ENCODE measurements around the gene CGB1.
A peak's percentile ranks its signal among the peaks of the same experiment; 100 is the strongest.

The CGB1 gene

DNA sequence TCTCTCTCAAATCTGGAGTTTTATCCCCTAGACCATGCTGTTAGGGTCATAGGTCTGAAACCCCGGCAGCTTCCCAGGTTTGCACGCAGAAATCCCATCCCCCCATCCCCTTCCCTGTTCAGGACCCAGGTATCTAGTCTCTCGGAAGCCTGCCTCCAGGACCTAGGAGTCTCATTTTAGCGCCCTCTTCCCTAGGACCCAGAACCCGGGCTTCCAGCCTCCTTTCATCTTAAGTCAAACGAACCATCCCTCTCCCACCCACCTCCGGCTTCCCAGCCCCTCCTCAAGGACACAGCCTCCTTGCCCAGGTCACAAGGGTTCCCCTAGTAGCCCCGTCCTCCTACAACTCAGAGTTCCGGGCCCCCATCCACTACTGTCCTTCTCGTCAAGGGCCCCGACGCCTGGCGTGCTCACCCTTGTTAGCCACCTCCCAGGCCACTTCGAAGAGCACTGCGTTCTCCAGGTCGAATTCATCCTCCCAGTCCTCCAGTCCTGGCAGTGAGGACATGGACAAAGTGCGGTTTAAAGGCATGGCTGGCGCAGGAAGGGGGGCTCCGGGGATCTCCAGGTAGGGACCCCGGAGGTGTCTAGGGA is 44.0 kb downstream of the CGB1 start (continued):
- TF ChIP-seq, protein P1, sequence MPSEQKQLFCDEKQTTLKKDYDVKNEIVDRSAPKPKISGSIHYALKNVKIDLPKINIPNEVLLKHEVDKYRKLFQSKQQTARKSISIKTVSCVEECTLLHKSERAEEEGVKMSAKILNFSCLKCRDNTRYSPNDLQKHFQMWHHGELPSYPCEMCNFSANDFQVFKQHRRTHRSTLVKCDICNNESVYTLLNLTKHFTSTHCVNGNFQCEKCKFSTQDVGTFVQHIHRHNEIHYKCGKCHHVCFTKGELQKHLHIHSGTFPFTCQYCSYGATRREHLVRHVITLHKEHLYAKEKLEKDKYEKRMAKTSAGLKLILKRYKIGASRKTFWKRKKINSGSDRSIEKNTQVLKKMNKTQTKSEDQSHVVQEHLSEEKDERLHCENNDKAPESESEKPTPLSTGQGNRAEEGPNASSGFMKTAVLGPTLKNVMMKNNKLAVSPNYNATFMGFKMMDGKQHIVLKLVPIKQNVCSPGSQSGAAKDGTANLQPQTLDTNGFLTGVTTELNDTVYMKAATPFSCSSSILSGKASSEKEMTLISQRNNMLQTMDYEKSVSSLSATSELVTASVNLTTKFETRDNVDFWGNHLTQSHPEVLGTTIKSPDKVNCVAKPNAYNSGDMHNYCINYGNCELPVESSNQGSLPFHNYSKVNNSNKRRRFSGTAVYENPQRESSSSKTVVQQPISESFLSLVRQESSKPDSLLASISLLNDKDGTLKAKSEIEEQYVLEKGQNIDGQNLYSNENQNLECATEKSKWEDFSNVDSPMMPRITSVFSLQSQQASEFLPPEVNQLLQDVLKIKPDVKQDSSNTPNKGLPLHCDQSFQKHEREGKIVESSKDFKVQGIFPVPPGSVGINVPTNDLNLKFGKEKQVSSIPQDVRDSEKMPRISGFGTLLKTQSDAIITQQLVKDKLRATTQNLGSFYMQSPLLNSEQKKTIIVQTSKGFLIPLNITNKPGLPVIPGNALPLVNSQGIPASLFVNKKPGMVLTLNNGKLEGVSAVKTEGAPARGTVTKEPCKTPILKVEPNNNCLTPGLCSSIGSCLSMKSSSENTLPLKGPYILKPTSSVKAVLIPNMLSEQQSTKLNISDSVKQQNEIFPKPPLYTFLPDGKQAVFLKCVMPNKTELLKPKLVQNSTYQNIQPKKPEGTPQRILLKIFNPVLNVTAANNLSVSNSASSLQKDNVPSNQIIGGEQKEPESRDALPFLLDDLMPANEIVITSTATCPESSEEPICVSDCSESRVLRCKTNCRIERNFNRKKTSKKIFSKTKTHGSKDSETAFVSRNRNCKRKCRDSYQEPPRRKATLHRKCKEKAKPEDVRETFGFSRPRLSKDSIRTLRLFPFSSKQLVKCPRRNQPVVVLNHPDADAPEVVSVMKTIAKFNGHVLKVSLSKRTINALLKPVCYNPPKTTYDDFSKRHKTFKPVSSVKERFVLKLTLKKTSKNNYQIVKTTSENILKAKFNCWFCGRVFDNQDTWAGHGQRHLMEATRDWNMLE (tag by site-specific recombination; conservative IDR thresholded peaks at IDR 0.05; ENCODE audit: low read depth), result no peak
- TF ChIP-seq, protein P2, sequence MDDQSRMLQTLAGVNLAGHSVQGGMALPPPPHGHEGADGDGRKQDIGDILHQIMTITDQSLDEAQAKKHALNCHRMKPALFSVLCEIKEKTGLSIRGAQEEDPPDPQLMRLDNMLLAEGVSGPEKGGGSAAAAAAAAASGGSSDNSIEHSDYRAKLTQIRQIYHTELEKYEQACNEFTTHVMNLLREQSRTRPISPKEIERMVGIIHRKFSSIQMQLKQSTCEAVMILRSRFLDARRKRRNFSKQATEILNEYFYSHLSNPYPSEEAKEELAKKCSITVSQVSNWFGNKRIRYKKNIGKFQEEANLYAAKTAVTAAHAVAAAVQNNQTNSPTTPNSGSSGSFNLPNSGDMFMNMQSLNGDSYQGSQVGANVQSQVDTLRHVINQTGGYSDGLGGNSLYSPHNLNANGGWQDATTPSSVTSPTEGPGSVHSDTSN (CRISPR knock-in tag; IDR thresholded peaks at IDR 0.05), result no peak
- TF ChIP-seq ZNF274 (IDR thresholded peaks at IDR 0.05; ENCODE audit: low read length) (no peak), ZNF274 (tag by site-specific recombination; IDR thresholded peaks at IDR 0.05; ENCODE audit: borderline replicate concordance) (no peak), ZNF48 (tag by site-specific recombination; IDR thresholded peaks at IDR 0.05) (no peak), GLIS1 (tag by site-specific recombination; IDR thresholded peaks at IDR 0.05) (no peak), KLF7 (tag by site-specific recombination; IDR thresholded peaks at IDR 0.05; ENCODE audit: borderline replicate concordance) (0 out of 2 replicates have a peak, but pooled peaks have one; percentile 16), ZNF10 (tag by site-specific recombination; IDR thresholded peaks at IDR 0.05) (no peak), SALL2 (tag by site-specific recombination; IDR thresholded peaks at IDR 0.05; ENCODE audit: borderline replicate concordance) (no peak)
- TF ChIP-seq, protein P3, sequence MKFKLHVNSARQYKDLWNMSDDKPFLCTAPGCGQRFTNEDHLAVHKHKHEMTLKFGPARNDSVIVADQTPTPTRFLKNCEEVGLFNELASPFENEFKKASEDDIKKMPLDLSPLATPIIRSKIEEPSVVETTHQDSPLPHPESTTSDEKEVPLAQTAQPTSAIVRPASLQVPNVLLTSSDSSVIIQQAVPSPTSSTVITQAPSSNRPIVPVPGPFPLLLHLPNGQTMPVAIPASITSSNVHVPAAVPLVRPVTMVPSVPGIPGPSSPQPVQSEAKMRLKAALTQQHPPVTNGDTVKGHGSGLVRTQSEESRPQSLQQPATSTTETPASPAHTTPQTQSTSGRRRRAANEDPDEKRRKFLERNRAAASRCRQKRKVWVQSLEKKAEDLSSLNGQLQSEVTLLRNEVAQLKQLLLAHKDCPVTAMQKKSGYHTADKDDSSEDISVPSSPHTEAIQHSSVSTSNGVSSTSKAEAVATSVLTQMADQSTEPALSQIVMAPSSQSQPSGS (tag by site-specific recombination; IDR thresholded peaks at IDR 0.05; ENCODE audit: low read depth), result no peak

DNA sequence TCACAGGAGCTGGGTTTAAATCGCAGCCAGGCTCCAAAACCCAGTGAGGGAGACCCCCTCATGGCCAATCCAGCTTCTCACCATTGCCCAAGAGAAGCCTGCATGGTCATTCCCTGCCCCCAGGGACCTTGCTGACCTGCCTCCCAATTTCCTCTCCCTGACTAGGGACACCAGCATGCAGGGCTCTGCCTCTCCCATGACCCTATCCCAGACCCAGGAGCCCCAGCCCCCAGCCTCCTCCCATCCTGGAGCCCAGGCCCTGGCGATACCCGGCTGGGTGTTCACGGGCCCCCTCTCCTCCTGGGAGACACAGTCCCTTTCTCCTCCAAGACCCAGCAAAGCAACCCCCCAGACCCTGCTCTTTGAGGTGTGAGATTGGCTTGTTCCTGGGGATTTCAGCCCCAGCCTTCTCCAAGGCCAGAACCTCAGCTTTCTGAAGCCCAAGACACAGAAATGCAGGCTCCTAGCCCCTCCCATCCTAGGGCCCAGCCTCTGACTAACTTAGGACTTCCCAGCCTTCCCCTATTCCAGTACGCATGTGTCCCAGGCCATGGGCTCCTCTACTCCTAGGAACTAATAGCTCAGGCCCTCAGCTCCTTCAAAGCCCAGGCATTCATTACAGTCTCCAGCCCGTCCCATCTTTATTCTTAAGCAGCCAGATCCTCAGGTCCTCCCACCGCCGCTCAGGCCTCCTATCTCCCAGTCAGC is 44.7 kb downstream of the CGB1 start:
- H3K27ac ChIP-seq (ENCODE audit: extremely low read depth, low read depth, low read length), result peak overlapping the region; percentile 81; the same call in 1 of the 2 replicates
- H3K9me3 ChIP-seq (ENCODE audit: control insufficient read depth, insufficient read depth, low read depth, low read length), result no peaks in the 10 kb centered on the region
- POLR2A ChIA-PET, result interaction anchor here (2.2 to 2.8 kb wide), 4 partner anchors 12 to 119 kb away, joined by 7 to 33 read pairs (median 23); partner anchors contain the start of gene PPP1R15A
- H3K36me3 ChIP-seq (ENCODE audit: control insufficient read depth in 2 of 2, insufficient read depth in 1 of 2, low read length in 2 of 2), result peaks cover 18 to 38% of the 10 kb centered on the region in 2 experiments; a peak in 2 of 3 replicates
- CTCF ChIA-PET, result interaction anchor here (0.6 to 2.9 kb wide), 13 partner anchors 8 to 233 kb away, joined by 3 to 79 read pairs (median 7); partner anchors contain the start of gene CGB7
- H3K4me3 ChIP-seq (ENCODE audit: low read depth, low read length), result peak overlapping the region; percentile 54
- TF ChIP-seq HOXC10 (CRISPR knock-in tag; IDR thresholded peaks at IDR 0.05) (no peak), MZF1 (tag by site-specific recombination; IDR thresholded peaks at IDR 0.05; ENCODE audit: borderline replicate concordance) (no peak), ZNF132 (tag by site-specific recombination; IDR thresholded peaks at IDR 0.05; ENCODE audit: borderline replicate concordance) (no peak)
- TF ChIP-seq, protein P4, sequence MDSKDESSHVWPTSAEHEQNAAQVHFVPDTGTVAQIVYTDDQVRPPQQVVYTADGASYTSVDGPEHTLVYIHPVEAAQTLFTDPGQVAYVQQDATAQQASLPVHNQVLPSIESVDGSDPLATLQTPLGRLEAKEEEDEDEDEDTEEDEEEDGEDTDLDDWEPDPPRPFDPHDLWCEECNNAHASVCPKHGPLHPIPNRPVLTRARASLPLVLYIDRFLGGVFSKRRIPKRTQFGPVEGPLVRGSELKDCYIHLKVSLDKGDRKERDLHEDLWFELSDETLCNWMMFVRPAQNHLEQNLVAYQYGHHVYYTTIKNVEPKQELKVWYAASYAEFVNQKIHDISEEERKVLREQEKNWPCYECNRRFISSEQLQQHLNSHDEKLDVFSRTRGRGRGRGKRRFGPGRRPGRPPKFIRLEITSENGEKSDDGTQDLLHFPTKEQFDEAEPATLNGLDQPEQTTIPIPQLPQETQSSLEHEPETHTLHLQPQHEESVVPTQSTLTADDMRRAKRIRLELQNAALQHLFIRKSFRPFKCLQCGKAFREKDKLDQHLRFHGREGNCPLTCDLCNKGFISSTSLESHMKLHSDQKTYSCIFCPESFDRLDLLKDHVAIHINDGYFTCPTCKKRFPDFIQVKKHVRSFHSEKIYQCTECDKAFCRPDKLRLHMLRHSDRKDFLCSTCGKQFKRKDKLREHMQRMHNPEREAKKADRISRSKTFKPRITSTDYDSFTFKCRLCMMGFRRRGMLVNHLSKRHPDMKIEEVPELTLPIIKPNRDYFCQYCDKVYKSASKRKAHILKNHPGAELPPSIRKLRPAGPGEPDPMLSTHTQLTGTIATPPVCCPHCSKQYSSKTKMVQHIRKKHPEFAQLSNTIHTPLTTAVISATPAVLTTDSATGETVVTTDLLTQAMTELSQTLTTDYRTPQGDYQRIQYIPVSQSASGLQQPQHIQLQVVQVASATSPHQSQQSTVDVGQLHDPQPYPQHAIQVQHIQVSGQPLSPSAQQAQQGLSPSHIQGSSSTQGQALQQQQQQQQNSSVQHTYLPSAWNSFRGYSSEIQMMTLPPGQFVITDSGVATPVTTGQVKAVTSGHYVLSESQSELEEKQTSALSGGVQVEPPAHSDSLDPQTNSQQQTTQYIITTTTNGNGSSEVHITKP (tag by site-specific recombination; IDR thresholded peaks at IDR 0.05), result peak; percentile 65
- peaks cover 12% of the 10 kb centered on the region; the same call in 1 of the 2 replicates for H3K4me1 ChIP-seq (ENCODE audit: control insufficient read depth, insufficient read depth, low read length)
